GM21825 (cell line): Measurements from ENCODE around the gene LRRC36.

Experiments
- ATAC-seq: cut with Tn5 transposase; IDR thresholded peaks from one replicate; pipeline ENCODE4 v1.9.1; 2021; ENCODE audit warnings: mild to moderate bottlenecking, moderate library complexity; ENCODE audit not compliant: unreplicated experiment

Gene LRRC36

GRCh38 chr16:67294171-67294757, 32.4 kb upstream of the LRRC36 start:
- ATAC-seq = no peak

GRCh38 chr16:67294938-67295361, 31.7 kb upstream of the LRRC36 start:
- no peak for ATAC-seq

DNA sequence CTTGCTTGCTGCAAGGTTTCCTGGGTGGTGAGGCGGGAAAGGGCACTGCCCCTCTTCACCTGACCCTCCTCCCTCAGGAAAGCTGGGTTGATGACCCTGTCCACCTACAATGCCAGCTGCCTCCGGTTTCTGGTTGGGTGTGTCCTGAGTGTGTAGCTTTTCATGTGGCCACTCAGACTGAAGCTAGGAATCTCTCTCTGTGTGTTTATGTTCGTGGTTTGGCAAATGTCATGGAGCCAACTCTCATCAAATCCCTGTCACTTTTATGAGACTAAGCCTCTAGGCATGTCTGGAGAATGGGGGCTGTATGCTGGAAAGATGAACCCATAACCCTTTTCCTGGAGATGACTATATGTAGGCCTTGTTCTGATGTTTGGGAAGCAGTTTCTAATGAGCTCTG, 30.2 kb upstream of the LRRC36 start:
- ATAC-seq = no peak

- ATAC-seq = no peak
These were observed 28.3 kb upstream of the LRRC36 start for GRCh38 chr16:67298277-67298676.

DNA sequence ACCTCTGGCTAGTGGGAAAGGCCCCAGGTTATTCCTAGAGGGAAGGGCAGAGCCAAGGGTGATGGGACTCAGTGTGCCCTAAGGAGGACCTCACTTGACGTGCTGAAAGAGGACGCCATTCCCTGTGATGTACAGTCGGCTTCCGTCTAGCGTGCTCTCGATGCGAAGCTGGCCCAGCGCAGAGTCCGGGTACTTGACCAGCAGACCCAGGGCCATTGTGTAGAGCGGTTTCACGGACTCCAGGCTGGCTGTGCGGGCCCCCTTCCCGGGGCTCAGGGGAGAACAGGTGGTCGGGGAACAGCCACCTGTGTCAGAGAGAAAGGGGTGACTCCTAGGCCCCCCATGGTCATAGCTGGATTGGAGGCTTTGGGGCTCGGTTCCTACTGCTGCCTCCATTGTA, 27.3 kb upstream of the LRRC36 start:
- no peak for ATAC-seq

- ATAC-seq = no peak
These were observed 25.4 kb upstream of the LRRC36 start for GRCh38 chr16:67301080-67301782.

- no peak for ATAC-seq
These were observed 24.5 kb upstream of the LRRC36 start for GRCh38 chr16:67302076-67302475.

DNA sequence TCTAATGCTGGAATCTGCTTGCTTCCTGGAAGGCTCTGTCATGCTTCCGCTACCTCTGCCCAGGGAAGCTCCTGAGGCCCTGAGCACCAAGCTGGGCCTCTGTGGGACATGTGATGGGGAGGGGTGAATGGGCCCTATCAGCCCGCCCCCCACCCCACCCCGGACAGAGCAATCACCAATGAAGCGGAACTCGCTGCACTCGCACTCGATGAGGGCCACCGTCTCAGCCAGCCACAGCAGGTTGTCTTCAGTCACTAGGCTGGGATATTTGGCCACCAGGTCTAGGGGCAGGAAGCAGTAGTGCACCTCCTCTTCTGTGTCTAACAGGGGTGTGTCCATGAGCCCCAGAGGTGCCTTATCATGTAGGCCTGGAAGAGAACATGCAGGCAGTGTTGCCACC, 23.6 kb upstream of the LRRC36 start:
- no peak for ATAC-seq

DNA sequence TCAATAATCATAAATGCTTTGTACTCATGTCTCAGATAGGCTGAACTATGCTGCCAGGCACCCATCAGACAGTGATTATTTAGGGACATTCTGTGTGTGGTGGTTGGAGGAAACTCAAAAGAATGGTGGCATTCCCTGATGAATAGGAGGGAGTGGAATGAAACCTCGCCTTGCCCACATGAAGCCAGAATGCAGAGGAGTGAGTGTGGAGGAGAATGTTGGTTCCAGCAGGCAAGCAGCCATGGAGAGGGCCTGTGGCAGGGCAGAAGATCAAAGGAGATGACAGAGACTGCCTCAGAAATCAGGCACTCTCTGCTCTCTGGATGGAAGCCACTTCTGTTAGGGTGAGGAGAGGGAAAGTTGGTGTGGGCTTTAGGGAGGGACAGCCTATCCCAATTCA, 22.6 kb upstream of the LRRC36 start:
- no peak for ATAC-seq

- no peak for ATAC-seq
These were observed 21.2 kb upstream of the LRRC36 start for GRCh38 chr16:67305216-67306071.

- no peak for ATAC-seq
These were observed 16.1 kb upstream of the LRRC36 start for GRCh38 chr16:67310561-67310960.

DNA sequence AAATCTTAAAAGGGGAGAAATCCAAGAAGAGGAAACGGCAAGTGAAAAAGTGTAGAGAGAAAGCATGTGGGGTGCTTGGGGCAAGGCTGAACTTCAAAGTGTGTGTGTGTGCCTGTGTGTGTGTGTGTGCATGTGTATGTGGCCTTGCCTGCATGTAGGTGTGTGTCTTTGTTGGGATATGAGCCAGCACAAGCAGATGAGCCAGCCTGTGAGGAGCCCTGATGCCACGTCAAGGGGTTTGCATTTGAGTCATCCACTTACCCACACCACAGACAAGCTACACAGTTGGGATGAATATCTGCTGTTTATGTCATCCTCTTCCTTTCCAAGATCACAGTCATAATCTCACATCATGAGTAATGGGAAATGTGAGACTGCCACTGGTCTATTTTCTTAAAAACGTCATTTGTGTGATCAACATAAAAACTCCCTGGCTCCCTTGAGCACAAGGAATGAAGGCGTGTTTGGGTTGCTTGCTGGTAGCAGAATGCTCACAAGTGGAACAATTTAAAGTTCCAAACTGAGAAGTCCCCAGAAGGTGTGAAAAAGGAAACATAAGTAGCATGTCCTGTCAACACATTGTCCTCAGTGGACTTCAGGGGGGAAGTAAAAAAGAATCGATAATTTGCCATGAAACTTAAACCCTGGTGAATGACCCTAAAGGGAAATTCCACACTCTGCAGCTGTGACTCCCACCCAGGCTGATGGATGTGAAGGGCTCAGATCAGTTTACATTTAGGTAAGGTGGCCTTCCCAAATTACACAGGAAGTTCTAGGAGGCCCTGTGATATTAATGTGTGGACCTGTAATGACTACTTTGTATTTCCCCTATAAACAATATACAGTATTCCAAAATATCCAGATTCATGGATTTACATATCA, 14.8 kb upstream of the LRRC36 start:
- ATAC-seq = peak; percentile 81

DNA sequence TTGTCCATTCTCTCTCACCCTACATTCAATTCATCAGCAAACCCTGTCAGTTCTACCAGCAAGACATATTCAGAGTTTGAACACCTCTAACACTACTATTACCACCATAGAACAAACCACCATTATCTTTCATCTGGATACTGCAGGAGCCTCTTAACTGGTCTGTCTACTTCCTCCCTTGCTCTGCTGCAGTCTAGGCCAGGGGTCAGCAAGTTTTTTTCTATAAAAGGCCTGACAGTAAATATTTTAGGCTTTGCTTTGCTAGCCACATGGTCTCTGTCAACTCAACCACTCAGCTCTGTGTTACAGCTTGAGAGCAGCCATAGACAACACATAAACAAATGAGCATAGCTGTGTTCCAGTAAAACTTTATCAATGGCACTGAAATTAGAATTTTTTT, 13.9 kb upstream of the LRRC36 start:
- ATAC-seq = no peak

DNA sequence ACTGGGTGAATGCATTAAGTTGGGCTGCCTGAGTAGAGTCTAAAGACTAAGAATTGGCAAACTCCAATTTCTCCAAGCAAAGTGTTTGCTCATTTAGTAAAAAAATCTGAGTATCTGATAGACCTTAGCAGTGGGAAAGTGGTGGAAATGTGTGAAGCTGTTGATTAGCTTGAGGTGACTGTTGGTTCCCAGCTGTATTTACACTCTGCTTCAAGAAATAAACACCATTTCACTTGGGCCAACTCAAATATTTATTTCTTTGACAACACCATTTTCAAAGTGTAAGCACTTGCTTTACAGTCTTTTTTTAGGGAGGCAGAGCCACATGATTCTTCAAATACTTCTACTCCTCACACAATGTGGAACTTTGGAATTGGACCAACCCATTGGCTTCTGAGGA, 8.8 kb upstream of the LRRC36 start:
- ATAC-seq = no peak

DNA sequence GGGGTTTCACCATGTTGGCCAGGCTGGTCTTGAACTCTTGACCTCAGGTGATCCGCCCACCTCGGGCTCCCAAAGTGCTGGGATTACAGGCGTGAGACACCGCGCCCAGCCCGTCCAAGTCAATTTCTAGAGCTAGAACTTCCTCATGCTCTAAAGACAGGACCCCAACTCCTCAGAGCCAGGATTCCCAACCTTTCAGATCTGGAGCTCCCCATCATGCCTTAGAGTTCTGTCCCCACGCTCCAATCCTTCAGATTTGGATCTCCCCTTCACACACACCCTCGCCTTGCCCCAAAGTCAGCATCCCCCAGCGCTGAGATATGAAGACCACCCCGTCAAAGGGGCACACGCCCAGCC, 522 bp upstream of the LRRC36 start:
- no peak for ATAC-seq

DNA sequence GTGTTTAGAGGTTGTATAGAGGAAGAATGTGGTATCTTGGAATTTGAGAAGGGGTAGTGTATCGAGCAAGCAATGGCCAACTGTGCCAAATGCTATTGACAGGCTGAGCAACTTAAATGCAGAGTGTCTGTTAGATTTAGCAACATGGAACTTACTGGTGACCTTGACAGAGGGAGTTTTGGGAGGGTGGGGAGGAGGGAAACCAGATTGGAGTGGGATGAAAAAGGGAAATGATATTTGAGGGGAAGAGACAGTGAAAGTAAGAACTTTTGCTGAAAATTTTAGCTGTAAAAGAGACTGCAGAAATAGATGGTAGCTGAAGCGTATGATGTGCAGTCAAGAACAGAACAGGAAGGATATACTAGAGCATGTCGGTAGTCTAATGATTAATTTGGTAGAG, 1.1 kb downstream of the LRRC36 start:
- no peak for ATAC-seq

DNA sequence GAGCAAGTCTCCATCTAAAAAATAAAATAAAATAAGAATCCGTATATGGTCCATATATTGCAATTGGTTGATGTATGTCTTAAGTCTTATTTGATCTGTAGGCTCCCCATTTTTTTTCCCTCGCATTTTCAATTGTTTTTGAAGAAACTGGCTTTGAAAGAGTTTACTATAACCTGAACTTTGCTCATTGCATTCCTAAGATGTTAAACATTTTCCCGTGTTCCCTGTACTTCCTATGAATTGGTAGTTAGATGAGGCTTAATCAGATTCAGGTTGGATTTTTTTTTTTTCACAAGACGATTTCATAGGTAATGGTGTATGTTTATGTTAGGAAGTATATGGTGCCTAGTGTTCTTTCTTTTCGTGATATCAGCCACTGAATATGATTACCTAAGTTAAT, 3.3 kb downstream of the LRRC36 start:
- no peak for ATAC-seq

DNA sequence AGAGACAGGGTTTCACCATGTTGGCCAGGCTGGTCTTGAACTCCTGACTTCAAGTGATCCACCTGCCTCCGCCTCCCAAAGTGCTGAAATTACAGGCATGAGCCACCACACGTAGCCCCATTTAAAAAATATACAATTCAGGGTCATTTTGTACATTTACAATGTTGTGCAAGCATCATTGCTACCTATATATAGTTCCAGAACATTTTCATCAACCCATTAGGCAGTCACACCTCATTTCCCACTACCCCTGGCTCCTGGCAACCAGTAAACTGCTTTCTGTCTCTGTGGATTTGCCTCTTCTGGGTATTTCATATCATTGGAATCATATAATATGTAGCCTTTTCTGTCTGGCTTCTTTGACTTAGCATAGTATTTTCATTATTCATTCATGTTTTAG, 6.7 kb downstream of the LRRC36 start:
- ATAC-seq = no peak

GRCh38 chr16:67336116-67336515, 9.5 kb downstream of the LRRC36 start:
- no peak for ATAC-seq

- no peak for ATAC-seq
These were observed 10.0 kb downstream of the LRRC36 start for GRCh38 chr16:67336648-67337047.

DNA sequence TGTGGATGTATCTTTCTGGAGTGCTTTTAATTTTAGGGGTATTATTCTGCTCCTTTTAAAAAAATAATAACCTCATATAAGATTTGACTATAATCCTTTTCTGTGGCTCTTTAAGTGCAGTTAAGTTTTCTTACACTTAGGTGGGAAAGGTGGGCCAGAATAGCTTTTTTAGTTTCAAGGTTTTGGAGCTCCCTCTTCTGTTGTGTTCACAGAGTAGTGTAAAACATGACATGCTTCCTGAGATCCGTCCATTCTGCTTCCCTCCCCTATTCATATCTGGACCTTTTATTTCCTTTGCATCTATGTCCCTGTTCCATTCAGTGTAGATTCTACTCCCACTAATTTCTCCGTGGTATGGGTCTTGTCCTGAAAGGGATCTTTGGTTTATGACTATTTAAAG, 12.8 kb downstream of the LRRC36 start:
- ATAC-seq = no peak
